ENCODE results near the gene MME.

- no peak for TF ChIP-seq CTCF (conservative IDR thresholded peaks at IDR 0.05; ENCODE audit: low read length)
- no peak for TF ChIP-seq EZH2phosphoT487 (IDR thresholded peaks at IDR 0.05; ENCODE audit: borderline replicate concordance)
Observed at GRCh38 chr3:155110022-155110421, 29.9 kb downstream of the MME start.
